ENCODE data around the gene LTO1. TPM values are rescaled to one million over a fixed set of nuclear protein-coding genes. Genes with fewer than 3 reads are reported as not detected.

The LTO1 gene
- total and polyA plus RNA-seq, 2 of the 13 experiments (the other 11 are each of a cell fraction or from before 2014, with no cell fraction given), result 11.8 to 15.0 TPM

DNA sequence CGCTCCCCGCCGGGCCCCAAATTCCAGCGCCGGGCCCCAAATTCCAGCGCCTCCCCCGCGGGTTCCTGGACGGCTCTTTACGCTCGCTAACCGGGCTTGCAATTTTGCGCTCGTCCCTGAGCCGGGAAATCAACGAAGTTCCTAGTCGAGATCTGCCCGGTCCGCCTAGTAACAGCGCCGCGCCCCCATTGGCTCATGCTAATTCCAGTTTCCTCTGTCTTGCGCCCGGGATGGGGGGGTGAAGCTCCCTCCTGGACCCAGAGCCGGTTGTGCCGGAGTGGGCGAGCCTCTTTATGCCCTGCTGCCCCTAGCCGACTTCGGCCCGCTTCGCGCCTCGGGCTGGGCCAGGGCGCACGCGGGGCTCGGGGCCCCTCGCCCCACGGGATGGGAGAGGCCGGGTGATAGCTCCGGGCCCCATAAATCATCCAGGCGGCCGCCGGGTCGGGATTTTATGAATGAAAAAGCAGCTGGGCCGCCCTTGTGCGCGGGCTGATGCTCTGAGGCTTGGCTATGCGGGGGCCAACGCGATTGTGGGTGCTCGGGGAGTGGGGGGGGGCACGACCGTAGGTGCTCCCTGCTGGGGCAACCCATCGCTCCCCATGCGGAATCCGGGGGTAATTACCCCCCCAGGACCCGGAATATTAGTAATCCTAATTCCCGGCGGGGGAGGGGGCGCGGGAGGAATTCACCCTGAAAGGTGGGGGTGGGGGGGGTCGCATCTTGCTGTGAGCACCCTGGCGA, 36.0 kb downstream of the LTO1 start:
- H3K27ac ChIP-seq (ENCODE audit: extremely low read length, insufficient read depth, low read length), result peak overlapping the region; percentile 53
- DNase-seq (ENCODE audit: low spot score) (peak; percentile 90), ATAC-seq (peak; percentile 66), FAIRE-seq (peak; percentile 34)
- H3K27me3 ChIP-seq (ENCODE audit: control insufficient read depth in 1 of 2, insufficient read depth in 2 of 2, low read length in 2 of 2), result peaks cover 0 to 11% of the 10 kb centered on the region in 2 experiments; a peak in 3 of 5 replicates
- no peak overlapping the region for H2AFZ ChIP-seq (ENCODE audit: low read length)
- peaks cover 18% of the 10 kb centered on the region for H3K79me2 ChIP-seq (ENCODE audit: insufficient read depth, low read length)
- H3K9ac ChIP-seq (ENCODE audit: insufficient read depth, low read depth, low read length), result peak overlapping the region; percentile 77
- no peaks in the 10 kb centered on the region for H3K9me3 ChIP-seq (ENCODE audit: low read length)
- H3K4me1 ChIP-seq (ENCODE audit: insufficient read depth, low read length), result peaks cover 17% of the 10 kb centered on the region
- intact Hi-C loops (cut with micrococcal nuclease; ENCODE audit: unreplicated experiment) (loop anchor here (5.0 kb wide), 1 partner anchor 62 kb away; no protein-coding TSS in a partner anchor), in situ Hi-C loops (cut with HindIII; ENCODE audit: extremely low pct_ligation_motif_present, low pct_unique_long_range_greater_than_20kb) (loop anchor here (25.0 kb wide), 1 partner anchor 202 kb away; no protein-coding TSS in a partner anchor)
- H3K4me3 ChIP-seq (replicated peaks in 1 of 3; ENCODE audit: insufficient read depth in 1 of 3, low read depth in 2 of 3, low read length in 3 of 3), result peak overlapping the region; percentile 64 to 99 (median 85)
- 4% methylated on average over 16 of the region's 64 CpGs for WGBS (ENCODE audit: low lambda C conversion rate)
- peaks cover 12% of the 10 kb centered on the region for H4K20me1 ChIP-seq (ENCODE audit: insufficient read depth, low read length)
- peak overlapping the region; percentile 99 for H3K4me2 ChIP-seq (ENCODE audit: low read depth, low read length)
- peaks cover 5 to 7% of the 10 kb centered on the region in 2 experiments; a peak in 3 of 5 replicates for H3K36me3 ChIP-seq (replicated peaks in 1 of 2; ENCODE audit: control insufficient read depth in 1 of 2, insufficient read depth in 2 of 2, low read length in 2 of 2)
- no TSS peak for BruUV-seq (replicated peaks)
- POLR2A ChIA-PET, result interaction anchor here (0.7 to 1.9 kb wide), 12 partner anchors 16 to 516 kb away, joined by 3 to 9 read pairs (median 4); partner anchors contain the start of gene LTO1
- CTCF ChIA-PET (ENCODE audit: low intra/inter-chr PET ratio, low total read pairs), result no interaction called here
- no peak for TF ChIP-seq ZNF552 (CRISPR knock-in tag; IDR thresholded peaks at IDR 0.05; ENCODE audit: borderline replicate concordance)
- no peak for TF ChIP-seq ZNF343 (CRISPR knock-in tag; IDR thresholded peaks at IDR 0.05)
- TF ChIP-seq ZNF737 (CRISPR knock-in tag; IDR thresholded peaks at IDR 0.05; ENCODE audit: borderline replicate concordance), result no peak
- no peak for TF ChIP-seq ZFP36L2 (CRISPR knock-in tag; IDR thresholded peaks at IDR 0.05)
- TF ChIP-seq RFX5 (IDR thresholded peaks at IDR 0.05; ENCODE audit: low read depth, low read length), result peak; percentile 99
- TF ChIP-seq ZNF75D (CRISPR knock-in tag; IDR thresholded peaks at IDR 0.05; ENCODE audit: borderline replicate concordance), result no peak
- TF ChIP-seq, protein P1, sequence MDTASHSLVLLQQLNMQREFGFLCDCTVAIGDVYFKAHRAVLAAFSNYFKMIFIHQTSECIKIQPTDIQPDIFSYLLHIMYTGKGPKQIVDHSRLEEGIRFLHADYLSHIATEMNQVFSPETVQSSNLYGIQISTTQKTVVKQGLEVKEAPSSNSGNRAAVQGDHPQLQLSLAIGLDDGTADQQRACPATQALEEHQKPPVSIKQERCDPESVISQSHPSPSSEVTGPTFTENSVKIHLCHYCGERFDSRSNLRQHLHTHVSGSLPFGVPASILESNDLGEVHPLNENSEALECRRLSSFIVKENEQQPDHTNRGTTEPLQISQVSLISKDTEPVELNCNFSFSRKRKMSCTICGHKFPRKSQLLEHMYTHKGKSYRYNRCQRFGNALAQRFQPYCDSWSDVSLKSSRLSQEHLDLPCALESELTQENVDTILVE (CRISPR knock-in tag; IDR thresholded peaks at IDR 0.05), result no peak
- peak; percentile 84 for TF ChIP-seq MXD3 (CRISPR knock-in tag; IDR thresholded peaks at IDR 0.05)
- no peak for TF ChIP-seq IRF2 (CRISPR knock-in tag; IDR thresholded peaks at IDR 0.05)
- TF ChIP-seq ZNF501 (CRISPR knock-in tag; IDR thresholded peaks at IDR 0.05), result 0 out of 2 replicates have a peak, but pooled peaks have one; percentile 42
- no peak for TF ChIP-seq RORA (CRISPR knock-in tag; IDR thresholded peaks at IDR 0.05)
- no peak for TF ChIP-seq CENPT (CRISPR knock-in tag; IDR thresholded peaks at IDR 0.05; ENCODE audit: low read depth)
- TF ChIP-seq CREB3 (CRISPR knock-in tag; IDR thresholded peaks at IDR 0.05), result no peak
- TF ChIP-seq RERE (CRISPR knock-in tag; IDR thresholded peaks at IDR 0.05; ENCODE audit: low read depth), result no peak
- TF ChIP-seq YEATS2 (CRISPR knock-in tag; IDR thresholded peaks at IDR 0.05; ENCODE audit: borderline replicate concordance), result no peak

Data from HepG2 (cell line).